Right renal pelvis (tissue), 4 donors: ENCODE data around the gene ADAMTS14. TPM values are rescaled to one million over a fixed set of nuclear protein-coding genes. Genes with fewer than 3 reads are reported as not detected.
"Not testable (repeated sequence)": the region's sequence is repeated elsewhere in the genome, so short reads cannot be mapped to it uniquely, and the experiment has no call there.

Source experiments
- DNase-seq, 4 donors: peaks; one replicate each; pipeline ENCODE4 v3.0.0-alpha.2; 2013; ENCODE audit warnings: low read depth in 4 of 4, low spot score in 3 of 4, missing footprints in 1 of 4
- polyA plus RNA-seq, 4 donors: library from polyadenylated mRNA; unstranded; fragments of 120-200 nt; gene quantifications; one replicate each; pipeline ENCODE4 v1.2.1, GENCODE V29; 2013; ENCODE audit not compliant: insufficient read length in 4 of 4

The ADAMTS14 gene, protein sequence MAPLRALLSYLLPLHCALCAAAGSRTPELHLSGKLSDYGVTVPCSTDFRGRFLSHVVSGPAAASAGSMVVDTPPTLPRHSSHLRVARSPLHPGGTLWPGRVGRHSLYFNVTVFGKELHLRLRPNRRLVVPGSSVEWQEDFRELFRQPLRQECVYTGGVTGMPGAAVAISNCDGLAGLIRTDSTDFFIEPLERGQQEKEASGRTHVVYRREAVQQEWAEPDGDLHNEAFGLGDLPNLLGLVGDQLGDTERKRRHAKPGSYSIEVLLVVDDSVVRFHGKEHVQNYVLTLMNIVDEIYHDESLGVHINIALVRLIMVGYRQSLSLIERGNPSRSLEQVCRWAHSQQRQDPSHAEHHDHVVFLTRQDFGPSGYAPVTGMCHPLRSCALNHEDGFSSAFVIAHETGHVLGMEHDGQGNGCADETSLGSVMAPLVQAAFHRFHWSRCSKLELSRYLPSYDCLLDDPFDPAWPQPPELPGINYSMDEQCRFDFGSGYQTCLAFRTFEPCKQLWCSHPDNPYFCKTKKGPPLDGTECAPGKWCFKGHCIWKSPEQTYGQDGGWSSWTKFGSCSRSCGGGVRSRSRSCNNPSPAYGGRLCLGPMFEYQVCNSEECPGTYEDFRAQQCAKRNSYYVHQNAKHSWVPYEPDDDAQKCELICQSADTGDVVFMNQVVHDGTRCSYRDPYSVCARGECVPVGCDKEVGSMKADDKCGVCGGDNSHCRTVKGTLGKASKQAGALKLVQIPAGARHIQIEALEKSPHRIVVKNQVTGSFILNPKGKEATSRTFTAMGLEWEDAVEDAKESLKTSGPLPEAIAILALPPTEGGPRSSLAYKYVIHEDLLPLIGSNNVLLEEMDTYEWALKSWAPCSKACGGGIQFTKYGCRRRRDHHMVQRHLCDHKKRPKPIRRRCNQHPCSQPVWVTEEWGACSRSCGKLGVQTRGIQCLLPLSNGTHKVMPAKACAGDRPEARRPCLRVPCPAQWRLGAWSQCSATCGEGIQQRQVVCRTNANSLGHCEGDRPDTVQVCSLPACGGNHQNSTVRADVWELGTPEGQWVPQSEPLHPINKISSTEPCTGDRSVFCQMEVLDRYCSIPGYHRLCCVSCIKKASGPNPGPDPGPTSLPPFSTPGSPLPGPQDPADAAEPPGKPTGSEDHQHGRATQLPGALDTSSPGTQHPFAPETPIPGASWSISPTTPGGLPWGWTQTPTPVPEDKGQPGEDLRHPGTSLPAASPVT
- polyA plus RNA-seq: 1 to 10 TPM in 3 of 4 donors, under 1 TPM in 1; 0.96 to 1.3 (median 1.2) TPM

DNA sequence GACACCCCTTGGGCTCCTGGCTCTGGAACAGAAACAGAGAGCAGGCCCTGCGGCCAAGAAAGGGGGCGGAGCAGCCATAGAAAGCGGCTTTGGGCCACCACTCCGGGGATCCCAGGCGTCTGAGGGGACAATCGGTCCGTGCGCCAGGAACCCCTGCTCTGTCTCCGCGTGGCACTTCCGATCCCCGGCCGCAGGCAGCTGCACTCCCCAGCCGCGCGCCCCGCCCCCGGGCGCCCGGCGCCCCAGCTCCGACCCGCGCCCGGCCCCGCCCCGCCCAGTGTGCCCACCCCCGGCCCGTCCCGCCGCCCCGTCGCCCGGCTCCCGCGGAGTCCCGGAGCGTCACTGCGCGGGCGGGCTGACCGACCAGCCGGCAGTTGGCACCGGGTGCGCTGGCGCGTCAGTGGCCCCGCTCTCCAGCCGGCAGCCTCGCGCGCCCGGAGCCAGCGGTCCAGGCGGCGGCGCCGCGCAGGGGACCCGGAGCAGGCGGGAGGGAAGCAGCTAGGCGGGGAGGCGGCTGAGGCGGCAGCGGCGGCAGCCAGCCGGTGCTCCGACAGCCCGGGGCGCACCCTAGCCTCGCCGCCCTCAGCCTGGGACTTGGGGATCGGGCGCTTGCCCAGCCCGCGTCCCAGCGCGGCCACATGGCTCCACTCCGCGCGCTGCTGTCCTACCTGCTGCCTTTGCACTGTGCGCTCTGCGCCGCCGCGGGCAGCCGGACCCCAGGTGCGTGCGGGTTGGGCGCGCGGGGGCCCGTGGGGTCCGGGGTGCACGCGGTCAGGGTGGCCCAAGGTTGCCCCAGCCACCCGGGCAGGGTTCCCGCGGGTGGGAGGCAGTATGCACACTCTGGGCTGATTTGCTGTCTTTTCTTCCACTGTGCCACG, at the start of gene ADAMTS14:
TSS of gene ADAMTS14 (plus strand) at position 342 of the 878 bp plus-strand sequence. CDS start at position 639, 297 bp downstream.
- no peak for DNase-seq

DNA sequence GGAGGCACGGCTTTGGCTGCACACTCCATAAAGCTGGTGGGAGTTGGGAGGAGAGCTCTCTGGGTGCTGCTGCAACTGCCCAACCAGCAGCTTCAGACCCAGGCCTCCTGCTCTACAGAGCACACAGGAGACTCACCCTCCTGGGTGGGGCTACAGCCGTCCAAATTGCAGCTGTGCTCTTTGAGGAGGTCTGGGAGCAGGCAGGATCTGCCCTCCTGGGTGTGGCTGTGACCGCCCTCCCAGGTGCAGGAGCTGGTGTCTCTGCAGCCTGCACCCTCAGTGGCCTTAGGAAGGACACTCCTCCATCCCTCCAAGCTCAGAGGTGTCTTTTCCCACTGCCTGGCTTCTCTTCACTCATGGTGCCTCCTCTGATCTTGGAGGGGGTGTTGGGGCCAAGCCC, 49.8 kb upstream of the ADAMTS14 start:
- no peak for DNase-seq

DNA sequence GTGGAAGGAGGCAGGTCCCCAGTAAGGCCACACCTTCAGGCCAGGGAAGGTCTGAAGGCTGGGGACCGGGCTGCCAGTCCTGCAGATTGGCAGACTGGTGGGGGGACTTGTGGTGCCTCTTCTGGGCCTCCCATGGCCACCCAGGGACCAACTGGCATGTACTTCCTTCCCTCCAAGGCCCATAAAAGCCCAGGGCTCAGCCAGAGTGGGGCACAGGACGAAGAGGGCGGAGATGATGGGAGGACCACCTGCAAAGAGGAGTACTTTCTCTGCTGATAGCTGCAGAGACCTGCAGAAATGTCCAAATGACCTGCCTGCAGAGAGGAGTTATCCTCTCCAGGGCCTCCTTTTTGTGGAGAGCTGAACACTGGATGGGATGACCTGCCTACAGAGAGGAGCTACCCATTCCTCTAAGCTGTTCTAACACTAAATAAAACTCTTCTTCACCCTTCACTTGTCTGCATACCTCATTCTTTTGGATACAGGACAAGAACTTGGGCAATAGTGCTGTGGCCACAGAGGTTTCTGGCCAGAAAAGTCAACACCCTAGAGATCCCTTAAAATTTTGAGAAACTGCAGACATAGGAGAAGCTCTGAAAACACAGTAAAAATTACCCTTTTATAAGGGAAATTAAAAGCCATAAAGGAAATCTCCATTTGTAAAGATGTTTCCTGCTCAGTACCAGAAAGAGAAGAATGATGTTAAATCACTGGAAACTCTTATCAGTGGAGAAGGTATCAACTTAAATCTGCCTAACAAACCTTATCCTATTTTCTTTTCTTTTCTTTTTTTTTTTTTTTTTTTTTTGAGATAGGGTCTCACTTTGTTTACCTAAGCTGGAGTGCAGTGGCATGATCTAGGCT, 49.1 kb upstream of the ADAMTS14 start:
- DNase-seq: no peak

DNA sequence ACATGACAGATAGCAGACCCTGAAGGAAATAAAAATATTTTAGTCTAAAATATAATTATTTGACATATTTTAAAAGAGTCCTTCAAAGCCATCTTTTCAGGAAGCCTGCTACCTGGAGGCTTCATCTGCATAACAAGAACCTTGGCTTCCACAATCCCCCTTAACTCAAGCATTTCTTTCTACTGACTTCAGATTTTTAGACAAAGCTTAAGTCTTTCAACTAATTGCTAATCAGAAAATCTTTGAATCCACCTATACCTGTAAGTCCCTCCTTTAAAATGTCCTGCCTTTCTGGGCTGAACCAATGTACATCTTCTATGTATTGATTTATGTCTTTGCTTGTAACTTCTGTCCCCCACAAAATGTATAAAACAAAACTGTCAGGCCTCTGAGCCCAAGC, 46.2 kb upstream of the ADAMTS14 start:
- no peak for DNase-seq

DNA sequence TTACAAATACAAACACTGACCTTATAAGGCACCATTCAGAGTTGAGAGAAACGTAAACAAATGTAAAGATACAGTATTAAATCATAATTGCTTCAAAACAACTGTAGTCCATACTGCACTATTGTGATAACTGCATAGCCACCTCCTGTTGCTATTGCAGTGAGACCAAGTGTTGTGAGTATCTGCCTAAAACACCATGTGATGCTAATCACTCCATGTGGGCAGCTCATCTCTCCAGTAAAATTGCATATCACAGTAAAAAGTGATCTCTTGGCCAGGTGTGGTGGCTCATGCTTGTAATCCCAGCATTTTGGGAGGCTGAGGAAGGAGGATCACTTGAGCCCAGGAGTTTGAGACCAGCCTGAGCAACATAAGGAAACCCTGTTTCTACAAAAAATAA, 43.0 kb upstream of the ADAMTS14 start:
- no peak for DNase-seq

DNA sequence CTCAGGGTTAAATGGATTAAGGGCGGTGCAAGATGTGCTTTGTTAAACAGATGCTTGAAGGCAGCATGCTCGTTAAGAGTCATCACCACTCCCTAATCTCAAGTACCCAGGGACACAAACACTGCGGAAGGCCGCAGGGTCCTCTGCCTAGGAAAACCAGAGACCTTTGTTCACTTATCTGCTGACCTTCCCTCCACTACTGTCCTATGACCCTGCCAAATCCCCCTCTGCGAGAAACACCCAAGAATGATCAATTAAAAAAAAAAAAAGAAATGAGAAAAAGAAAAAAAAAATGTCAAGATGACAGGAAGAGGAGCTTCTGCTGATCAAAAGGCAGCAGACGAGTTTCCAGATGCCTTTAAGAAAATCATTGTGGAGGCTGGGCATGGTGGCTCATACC, 40.6 kb upstream of the ADAMTS14 start:
- DNase-seq: not testable (repeated sequence)

DNA sequence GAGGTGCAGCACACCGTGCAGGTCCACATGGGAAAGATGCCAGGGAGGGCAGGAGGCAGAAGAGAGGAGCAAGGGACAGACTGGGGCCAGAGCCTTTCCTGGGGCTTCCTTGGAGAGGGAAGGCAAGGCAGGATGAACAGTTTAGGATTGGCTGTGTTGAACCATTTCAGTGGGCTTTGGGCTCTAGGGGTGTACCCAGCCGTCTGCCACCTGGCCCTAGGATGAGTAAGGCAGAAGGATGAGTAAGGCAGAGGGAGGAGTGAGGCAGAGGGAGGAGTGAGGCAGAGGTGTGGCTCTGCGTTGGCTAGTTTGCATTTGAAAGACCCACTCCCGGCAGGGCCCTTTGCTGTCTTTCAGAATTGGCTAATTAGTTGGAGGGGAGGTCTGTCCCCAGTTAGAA, 38.3 kb upstream of the ADAMTS14 start:
- no peak for DNase-seq

DNA sequence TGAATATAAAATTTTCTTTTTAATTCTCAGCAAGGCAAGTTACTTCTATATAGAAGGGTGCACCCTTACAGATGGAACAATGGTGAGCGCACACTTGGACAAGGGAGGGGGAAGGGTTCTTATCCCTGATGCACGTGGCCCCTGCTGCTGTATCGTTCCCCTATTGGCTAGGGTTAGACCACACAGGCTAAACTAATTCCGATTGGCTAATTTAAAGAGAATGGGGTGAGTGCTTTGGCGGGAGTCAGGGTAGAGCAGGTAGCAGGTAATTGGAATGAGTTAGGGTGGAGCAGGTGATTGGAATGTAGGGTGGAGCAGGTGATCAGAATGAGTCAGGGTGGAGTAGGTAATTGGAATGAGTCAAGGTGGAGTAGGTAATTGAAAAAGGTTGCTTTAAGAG, 37.8 kb upstream of the ADAMTS14 start:
- not testable (repeated sequence) for DNase-seq

DNA sequence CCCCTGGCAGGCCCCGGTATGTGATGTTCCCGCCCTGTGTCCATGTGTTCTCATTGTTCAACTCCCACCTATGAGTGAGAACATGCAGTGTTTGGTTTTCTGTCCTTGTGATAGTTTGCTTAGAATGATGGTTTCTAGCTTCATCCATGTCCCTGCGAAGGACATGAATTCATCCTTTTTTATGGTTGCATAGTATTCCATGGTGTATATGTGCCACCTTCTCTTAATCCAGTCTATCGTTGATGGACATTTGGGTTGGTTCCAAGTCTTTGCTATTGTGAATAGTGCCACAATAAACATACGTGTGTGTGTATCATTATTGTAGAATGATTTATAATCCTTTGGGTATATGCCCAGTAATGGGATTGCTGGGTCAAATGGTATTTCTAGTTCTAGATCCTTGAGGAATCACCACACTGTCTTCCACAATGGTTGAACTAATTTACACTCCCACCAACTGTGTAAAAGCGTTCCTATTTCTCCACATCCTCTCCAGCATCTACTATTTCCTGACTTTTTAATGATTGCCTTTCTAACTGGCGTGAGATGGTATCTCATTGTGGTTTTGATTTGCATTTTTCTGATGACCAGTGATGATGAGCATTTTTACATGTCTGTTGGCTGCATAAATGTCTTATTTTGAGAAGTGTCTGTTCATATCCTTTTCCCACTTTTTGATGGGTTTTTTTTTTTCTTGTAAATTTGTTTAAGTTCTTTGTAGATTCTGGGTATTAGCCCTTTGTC, 32.5 kb upstream of the ADAMTS14 start:
- not testable (repeated sequence) for DNase-seq

DNA sequence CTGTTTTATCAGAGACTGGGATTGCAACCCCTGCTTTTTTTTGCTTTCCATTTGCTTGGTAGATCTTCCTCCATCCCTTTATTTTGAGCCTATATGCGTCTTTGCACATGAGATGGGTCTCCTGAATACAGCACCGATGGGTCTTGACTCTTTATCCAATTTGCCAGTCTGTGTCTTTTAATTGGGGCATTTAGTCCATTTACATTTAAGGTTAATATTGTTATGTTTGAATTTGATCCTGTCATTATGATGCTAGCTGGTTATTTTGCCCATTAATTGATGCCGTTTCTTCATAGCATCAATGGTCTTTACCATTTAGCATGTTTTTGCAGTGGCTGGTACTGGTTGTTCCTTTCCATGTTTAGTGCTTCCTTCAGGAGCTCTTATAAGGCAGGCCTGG, 29.0 kb upstream of the ADAMTS14 start:
- DNase-seq: not testable (repeated sequence)

DNA sequence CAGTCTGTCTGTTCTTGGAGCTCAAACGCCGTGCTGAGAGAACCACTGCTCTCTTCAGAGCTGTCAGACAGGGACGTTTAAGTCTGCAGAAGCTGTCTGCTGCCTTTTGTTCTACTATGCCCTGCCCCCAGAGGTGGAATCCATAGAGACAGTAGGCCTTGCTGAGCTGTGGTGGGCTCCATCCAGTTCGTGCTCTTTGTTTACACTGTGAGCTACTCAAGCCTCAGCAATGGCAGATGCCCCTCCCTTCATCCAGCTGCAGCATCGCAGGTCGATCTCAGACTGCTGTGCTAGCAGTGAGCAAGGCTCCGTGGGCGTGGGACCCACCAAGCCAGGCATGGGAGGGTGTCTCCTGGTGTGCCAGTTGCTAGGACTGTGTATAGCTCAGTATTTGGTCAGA, 27.3 kb upstream of the ADAMTS14 start:
- DNase-seq: not testable (repeated sequence)

DNA sequence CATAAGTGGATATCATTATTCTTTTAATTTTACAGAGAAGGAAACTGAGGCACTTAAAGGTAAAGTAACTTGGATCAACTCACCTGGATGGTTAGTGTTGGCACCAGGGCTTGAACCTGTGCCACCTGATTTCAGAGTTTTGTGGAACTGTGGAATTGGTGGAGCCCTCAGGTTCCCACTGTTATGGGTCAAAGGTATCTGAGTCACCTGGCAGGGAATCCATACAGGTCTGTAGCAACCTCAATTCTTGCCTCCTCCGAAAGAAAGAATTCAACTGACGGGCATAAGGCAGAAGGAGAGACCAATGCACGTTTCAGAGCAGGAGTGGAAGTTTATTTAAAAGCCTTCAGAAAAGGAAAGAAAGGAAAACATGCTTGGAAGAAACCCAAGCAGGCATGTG, 25.2 kb upstream of the ADAMTS14 start:
- DNase-seq: no peak

DNA sequence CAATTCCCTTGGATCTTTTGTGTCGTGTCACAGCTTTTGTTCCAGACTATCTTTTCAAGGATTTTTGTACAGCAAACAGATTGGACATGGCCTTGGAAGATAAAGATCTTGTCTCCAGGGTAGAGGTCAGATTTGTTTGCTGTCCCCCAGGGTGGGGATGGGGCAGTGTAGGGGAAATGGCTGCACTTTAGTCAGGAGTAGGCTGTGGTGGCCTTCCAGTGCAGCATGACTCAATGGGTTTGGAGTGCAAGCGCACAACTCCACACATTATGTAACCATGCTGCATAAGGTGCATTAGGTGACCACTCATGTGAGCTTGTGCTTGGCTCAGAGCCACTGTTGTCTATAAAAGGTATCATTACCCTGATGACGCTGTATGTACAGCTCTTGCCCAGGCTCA, 23.9 kb upstream of the ADAMTS14 start:
- DNase-seq: no peak

DNA sequence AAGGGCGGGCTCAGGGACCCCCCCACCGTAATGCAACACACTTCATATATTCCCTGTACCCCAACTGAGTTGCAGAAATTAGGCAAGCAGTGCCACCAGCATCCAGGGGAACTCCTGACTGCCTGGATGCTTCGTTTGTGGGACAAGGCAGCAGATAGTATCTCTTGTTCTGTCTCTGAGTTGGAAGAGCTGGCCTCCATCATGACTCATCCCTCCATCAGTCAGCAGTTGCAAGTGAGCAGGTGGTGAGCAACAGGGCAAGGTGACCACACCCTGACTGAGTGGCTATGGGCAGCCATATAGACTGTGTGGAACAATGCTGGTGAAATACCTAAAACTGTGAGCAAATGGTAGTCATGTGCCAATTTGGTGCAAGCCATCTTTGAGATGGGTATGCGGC, 22.8 kb upstream of the ADAMTS14 start:
- DNase-seq: no peak

DNA sequence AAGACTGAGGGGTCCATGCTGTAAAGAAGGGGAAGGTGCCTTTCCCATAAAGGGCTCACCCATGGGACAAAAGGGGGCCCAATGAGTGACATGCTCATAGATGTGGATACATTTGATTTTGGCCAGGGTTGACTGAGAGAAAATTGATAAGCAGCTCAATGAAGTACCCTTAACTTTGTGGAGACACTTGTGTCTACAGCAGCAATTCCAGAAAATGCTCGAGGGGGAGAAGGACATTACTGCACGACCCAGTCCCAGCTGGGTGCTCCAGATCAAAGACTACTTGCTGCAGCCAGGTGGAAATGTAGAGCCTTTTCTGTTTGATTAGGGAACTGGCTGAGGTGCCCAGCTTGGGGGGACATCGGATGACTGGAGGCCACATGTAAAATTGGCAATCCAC, 22.2 kb upstream of the ADAMTS14 start:
- DNase-seq: no peak

DNA sequence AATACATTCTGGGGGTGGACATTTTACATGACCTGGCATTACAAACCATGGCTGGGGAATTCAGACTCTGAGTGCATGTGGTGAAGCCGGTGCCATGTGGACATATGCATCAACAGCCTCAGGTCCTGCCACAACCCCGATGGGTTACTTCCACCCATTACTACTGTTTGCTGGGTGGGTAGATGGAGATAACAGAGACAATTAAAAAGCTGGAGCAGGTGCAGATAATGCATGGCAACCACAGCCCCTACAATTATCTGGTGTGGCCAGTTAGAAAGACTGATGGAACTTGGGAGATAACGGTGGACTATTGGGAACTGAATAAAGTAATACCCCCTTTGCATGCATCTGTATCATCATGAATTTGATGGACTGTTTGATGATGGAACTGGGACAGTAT, 21.6 kb upstream of the ADAMTS14 start:
- DNase-seq: no peak

DNA sequence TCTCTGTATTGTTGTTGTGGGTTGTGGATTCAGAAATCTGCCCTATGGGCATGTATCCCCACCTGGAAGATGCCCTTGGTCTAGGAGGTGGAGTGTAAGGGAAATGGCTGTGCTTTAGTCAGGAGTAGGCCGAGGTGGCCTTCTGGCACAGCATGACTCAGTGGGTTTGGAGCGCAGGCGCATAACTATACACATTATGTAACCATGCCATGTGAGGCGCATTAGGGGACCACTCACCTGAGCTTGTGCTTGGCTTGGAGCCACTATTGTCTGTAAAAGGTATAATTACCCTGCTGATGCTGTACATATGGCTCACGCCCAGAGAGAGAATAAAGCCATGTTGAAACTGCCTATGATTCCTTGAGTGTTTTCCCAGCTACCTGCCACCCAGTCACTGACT, 20.6 kb upstream of the ADAMTS14 start:
- DNase-seq: no peak
